Measurements from ENCODE around the gene MPND. TPM values are rescaled to one million over a fixed set of nuclear protein-coding genes. Genes with fewer than 3 reads are reported as not detected.
A peak's percentile ranks its signal among the peaks of the same experiment; 100 is the strongest.

Gene MPND
- total RNA-seq, 1 experiment from 2014 or later, result 36.5 TPM

DNA sequence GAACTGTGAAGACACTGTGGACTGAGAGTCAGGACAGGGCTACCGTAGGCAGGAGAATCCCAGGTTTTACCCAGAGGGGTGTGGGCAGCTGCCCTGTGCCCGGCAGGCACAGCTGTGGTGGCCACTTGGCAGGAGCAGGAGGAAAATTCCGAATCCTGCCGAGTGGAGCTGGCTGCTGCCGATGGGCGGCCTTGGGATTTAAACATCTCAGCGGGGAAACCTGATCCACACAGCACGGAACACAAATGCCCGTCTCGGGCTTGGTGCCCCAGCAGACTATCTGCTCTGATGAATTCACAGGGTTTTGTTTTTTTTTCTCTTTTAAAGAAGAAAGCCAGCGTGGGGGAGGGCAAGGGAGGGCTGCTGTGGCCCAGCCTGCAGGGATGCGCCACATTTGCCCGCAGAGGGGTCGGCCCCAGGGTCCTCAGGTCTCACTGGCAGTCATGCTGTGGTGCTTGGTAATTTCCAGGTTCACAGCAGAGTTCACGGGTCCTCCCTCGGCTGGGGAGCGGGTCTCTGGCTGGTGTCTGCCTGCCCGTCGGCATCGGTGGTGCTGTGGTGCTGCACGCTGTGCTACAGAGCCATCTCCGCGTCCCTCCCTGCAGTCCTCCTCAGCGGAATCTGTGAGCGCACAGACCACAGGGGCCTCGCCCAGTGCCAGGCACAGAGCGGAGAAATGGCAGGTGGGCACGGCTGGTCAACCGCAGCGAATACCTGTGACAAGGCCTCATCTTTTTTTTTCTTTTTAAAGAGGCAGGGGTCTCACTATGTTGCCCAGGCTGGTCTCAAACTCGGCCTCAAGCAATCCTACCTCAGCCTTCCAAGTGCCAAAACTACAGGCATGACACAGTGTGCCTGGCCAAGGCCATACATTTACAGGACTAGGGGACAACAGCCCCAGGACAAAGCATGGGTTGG, 28.1 kb downstream of the MPND start:
- in situ Hi-C loops (cut with HindIII; ENCODE audit: low pct_unique_long_range_greater_than_20kb, low sequenced_read_pairs), result no loop called here
- DNase-seq (ENCODE audit: low read depth), result no peak

DNA sequence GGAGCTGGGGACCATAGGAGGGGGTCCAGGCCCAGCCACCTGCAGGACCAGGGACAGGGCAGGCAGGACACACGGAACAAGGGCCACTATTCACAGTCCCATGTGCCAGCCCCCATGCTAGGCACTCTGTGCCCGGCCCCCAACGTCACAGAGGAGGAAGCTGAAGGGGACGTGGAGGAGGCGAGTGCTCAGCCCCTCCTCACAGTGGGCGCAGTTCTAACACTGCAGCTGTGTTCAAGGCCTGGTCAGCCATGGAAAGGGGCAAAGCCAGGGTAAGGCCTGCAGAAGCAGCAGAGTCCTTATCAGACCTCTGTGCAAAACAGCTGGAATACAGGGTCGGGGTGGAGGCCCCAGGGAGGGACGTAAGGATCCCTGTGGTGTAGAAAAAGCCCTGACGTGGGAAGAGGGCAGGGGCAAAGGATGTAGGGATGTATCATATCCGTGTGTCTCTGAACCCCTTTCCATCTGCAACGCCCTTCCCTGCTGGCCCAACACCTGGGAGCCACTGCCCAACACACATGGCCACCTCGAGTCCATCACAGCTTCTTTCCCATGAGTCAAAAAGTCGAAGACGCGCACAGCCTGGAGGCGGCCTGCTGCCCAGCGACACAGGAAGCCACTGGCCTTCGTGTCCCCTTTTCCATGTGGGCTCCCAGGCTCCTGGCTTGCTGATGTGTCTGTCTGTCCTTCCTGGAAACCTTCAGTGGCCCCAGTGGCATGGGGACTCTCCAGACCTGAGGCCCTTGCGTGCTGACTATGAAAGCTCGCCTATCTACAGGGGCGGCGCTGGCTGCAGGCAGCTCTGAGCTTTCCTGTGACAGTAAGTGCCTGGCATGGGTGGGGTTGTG, 29.0 kb downstream of the MPND start:
- in situ Hi-C loops (cut with HindIII; ENCODE audit: low pct_unique_long_range_greater_than_20kb, low sequenced_read_pairs), result no loop called here
- DNase-seq (ENCODE audit: low read depth), result no peak

DNA sequence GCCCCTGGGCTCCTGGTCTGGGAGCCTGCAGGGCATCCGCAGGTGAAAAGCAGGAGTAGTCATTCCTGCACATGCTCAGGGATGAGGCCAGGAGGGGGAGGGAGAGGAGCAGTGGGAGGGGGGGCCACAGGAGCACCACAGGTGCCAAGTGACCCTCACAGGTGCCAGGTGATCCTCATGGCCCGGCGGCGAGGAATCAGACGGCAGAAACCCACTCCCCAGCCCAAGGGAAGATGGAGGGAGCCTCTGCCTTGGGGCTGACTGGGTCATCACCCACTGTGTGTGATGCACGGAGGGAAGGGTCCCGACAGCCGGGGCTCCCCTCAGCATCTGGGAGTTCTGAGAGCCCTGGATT, 29.6 kb downstream of the MPND start:
- no peak for DNase-seq (ENCODE audit: low read depth)
- in situ Hi-C loops (cut with HindIII; ENCODE audit: low pct_unique_long_range_greater_than_20kb, low sequenced_read_pairs), result no loop called here

DNA sequence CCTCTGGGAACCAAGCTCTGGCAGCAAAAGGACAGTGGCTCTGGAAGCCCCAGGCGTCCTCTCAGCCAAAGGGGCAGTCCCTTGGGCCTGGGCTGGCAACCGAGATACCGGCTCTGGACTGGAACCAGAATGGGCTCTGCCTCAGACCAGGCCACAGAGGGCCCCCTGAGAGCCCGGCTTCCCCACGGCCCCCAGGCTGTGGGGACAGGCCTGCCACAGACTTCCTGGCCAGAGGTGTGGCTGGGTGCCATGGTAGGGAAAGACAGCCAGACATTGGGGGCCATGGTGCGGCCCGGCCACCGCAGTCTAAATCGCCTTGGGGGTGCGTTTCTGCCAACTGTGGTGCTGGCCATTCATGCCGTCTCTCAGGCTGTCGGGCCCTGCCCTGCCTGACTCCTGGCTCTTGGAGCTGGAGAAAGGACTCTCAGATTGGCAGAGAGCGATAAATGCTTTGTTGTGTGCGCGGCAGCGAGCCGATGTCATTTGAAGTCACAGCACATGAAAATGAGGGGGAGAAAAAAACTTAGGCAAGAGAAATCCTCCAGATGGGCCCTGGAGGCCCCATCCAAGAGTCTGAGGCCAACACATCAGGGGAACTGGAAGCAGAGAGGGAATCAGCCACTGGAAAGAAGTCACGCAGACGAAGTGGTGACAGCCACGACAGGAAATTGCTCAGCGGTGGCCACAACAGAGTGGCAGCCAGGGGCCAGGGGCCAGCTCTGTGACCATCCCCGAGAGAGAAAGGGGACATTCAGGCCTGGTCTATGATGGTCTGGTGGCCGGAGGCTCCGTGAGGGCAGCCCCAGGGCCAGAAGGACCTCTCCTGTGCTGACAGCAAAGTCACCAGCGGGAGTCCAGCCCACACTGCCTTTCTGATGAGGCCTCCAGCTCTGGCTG, 30.5 kb downstream of the MPND start:
- DNase-seq (ENCODE audit: low read depth), result no peak
- in situ Hi-C loops (cut with HindIII; ENCODE audit: low pct_unique_long_range_greater_than_20kb, low sequenced_read_pairs), result no loop called here

DNA sequence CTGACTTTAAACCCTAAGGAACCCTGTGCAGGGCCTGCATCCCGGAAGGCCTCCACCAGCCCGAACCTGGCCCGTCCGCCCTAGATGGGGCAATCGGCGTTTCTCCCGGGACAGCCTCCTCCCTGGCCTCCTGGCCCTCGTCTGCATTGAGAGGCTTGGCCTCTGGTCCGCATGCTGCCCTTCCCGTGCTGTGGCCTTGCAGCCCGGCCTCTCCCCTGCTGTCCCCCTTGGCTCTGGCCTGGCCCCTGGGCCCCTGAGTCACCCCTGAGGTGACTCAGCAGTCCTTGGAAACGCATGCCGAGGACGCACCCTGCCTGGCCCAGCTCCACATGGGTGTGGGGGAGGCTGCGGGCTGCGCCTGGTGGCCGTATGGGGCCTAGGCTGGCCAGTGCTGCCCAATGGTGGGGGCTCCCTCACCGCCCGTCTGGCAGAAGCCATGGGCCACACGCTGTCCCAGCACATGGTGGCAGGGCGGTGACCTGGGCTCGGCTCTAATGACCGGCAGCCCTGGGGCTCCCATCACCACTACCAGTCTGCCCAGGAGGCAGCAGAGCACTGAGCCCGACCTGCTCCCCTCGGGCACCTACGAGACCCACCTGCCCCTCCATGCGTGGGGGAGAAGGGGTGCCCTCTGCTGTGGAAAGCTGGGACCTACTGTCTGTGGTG, 31.3 kb downstream of the MPND start:
- in situ Hi-C loops (cut with HindIII; ENCODE audit: low pct_unique_long_range_greater_than_20kb, low sequenced_read_pairs), result no loop called here
- peak; percentile 94 for DNase-seq (ENCODE audit: low read depth)

DNA sequence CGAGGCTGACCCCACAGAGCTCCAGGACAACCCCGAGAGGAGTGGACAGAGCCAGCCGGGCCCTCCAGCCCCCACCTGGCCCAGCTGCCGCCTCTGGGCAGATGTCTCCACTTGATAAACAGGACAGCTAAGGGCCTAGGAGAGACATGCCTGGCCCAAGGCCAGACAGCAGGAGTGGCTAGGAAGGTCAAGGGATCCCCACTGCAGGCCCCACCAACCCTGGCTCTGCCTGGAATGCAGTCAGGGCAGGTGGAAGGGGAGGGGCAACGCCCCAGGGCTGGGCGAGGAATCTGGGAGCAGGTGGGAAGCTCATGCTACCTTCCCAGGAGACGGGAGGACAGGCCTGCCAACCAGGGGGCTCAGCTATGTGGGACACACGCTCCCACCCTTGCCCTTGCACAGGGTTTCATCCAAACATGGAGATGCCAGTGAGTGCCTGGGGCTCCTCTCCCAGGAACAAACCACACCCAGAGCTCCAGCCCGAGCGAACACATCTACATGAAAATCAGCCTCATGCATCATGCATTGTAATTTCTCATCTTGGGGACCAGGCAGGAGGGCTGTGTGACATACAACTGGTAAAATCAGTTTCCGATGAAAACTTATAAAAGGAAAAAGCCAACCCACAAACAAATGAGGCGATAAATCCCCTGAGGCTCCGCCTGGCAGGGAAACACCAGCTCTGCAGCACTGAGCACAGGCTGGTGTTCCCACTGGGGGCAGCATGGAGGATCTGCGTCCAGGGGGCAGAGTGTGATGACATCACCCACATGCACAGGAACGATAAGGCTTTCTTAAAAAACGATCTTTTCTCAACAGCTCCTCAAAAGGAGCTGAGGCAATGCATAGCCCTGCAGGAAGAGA, 32.0 kb downstream of the MPND start:
- in situ Hi-C loops (cut with HindIII; ENCODE audit: low pct_unique_long_range_greater_than_20kb, low sequenced_read_pairs), result no loop called here
- peak; percentile 94 for DNase-seq (ENCODE audit: low read depth)

DNA sequence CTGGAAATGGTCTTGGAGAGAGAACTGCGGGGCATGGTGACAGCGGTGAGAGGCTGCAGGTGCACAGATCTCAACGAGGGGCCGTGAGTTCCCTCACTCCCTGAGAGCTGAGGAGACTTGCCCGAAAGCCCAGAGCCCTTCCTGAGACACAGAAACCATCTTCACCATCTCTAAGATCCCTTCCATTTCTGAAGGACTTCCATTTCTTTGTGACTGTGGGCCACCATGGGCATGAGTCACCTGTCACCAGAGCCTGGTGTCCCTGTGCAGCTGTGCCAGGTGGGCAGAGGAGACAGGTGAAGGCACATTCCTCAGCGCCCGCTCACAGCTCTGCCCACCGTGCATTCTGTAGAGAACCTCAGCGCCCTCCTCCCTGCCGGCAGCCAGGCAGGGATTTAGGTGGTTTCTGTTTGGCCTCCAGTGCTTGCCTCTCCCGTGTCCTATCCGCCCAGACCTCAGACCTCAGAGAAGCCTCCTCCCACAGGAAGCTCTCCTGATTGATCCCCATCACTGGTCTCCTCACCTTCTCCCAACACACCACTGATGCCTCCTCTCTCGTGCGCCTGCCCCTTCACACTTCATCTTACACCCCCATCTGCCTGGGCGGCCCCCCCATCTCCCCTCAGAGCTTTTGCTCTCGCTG, 32.8 kb downstream of the MPND start:
- in situ Hi-C loops (cut with HindIII; ENCODE audit: low pct_unique_long_range_greater_than_20kb, low sequenced_read_pairs), result no loop called here
- DNase-seq (ENCODE audit: low read depth), result no peak

DNA sequence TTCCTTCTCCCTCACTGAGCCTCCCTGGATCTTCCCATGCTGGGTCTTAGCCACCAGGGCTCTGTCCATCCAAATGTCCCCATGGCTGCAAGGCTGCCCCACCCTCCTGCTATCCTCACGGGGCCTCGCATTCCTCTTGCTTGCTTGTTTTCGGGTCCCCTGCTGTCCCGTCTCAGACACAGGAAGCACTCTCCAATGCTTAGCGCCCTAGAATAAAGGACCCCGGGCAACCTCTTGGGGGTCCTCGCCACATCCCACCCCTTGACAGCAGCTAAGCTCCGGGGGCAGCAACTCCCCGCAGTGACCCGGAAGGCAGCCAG, 33.3 kb downstream of the MPND start:
- DNase-seq (ENCODE audit: low read depth), result no peak
- in situ Hi-C loops (cut with HindIII; ENCODE audit: low pct_unique_long_range_greater_than_20kb, low sequenced_read_pairs), result no loop called here

DNA sequence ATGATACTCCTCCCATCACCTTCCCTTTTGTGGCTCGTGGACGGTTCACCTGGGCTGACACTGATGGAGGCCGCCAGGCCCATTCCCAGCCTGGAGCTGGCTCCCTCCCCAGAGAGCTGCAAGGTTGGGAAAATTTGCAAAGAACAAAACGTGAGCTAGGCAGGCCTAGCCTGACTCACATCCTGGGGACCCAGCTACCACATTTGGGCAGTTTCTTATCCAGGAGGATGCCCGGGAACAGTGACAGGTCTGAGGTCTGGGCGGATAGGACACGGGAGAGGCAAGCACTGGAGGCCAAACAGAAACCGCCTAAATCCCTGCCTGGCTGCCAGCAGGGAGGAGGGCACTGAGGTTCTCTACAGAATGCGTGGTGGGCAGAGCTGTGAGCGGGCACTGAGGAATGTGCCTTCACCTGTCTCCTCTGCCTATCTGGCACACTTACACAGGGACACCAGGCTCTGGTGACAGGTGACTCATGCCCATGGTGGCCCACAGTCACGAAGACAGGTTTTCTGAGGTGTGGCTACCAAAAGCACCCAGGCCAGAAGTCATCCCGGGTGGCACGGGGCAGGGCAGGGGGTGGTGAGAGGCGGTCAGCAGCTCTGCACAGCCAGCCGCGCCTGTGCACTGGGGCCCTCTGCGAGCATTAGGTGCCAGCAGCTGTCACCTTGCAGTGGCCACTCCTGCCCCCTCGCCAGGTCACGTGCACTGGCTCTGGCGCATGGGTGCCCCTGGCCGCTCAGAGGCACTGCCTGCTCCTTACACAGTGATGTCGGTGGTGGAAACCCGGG, 33.8 kb downstream of the MPND start:
- in situ Hi-C loops (cut with HindIII; ENCODE audit: low pct_unique_long_range_greater_than_20kb, low sequenced_read_pairs), result no loop called here
- no peak for DNase-seq (ENCODE audit: low read depth)

DNA sequence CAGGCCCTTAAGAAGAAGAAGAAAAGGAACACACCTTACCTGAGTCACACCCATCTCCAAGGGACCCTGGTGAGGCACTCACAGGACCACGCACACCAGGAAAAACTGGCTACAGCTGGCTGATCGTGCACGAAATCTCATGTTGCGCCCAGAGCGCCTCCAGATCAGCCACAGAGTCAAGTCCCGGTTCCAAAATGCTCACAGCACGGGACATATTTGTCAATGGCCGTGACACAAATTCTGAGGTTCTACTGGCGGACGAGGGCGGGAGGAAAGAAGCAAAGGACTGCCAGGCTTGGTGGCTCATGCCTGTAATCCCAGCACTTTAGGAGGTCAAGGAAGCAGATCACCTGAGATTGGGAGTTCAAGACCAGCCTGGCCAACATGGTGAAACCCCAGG, 35.5 kb downstream of the MPND start:
- no peak for DNase-seq (ENCODE audit: low read depth)
- in situ Hi-C loops (cut with HindIII; ENCODE audit: low pct_unique_long_range_greater_than_20kb, low sequenced_read_pairs), result no loop called here

DNA sequence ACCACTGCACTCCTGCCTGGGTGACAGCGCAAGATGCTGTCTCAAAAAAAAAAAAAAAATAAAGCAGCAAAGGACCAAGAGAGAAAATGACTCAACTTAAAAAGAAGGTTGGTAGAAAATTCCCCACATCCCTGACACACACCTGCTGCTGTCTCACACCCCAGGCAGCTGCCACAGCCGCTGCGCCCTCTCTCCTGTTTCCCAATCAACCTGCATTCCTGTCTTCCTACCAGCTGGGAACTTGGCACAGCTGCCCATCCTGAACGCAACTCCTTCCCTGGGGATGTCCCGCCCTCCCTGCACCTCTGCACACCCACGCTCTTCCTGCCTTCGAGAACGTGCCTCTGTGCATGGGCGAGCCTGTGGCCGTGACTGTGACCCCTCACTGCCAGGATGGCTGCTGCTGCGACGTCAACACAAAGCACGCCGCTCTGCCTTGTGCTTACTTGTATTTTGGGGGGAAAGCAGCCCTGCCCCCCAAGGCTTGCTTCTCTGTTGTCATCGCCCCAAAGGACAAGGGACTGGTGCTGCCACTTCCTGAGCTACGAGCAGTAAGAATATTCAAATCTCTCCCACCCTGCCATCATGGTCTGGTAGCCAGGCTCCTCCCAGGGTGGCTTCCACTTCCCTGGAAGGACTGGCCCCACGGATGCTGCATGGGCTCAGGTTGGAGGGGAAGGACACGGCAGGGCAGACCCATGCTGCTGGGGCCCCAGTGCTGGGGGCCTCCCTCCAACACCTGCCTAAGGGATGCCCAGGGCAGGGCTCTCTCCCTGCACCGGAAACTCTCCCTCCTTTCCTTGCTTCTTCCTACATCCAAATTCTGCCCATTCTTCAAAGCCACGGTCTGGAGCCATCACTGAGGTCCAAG, 36.3 kb downstream of the MPND start:
- DNase-seq (ENCODE audit: low read depth), result peak; percentile 90
- in situ Hi-C loops (cut with HindIII; ENCODE audit: low pct_unique_long_range_greater_than_20kb, low sequenced_read_pairs), result no loop called here

DNA sequence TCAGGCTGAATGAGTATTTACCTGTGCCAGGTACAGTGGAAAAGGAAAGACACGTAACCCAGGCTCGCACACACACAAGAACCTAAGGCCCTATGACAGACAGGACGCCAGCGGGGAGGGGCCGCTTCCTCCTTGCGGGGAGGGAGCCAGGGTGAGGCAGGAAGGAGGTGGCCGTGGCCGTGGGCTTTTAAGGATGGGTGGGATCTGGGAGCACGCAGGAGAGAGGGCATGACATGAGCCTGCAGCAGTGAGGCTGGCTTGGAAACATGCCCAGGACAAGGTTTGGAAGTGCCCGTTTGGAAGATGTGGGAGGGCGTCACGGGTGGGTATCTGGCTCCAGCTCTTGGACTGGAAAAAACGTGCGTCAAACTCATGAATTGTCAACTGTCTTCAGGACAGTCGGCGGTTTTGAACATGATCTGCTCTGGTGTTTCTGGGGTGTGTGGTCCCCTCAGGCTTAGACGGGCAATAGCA, 36.9 kb downstream of the MPND start:
- in situ Hi-C loops (cut with HindIII; ENCODE audit: low pct_unique_long_range_greater_than_20kb, low sequenced_read_pairs), result no loop called here
- DNase-seq (ENCODE audit: low read depth), result no peak

DNA sequence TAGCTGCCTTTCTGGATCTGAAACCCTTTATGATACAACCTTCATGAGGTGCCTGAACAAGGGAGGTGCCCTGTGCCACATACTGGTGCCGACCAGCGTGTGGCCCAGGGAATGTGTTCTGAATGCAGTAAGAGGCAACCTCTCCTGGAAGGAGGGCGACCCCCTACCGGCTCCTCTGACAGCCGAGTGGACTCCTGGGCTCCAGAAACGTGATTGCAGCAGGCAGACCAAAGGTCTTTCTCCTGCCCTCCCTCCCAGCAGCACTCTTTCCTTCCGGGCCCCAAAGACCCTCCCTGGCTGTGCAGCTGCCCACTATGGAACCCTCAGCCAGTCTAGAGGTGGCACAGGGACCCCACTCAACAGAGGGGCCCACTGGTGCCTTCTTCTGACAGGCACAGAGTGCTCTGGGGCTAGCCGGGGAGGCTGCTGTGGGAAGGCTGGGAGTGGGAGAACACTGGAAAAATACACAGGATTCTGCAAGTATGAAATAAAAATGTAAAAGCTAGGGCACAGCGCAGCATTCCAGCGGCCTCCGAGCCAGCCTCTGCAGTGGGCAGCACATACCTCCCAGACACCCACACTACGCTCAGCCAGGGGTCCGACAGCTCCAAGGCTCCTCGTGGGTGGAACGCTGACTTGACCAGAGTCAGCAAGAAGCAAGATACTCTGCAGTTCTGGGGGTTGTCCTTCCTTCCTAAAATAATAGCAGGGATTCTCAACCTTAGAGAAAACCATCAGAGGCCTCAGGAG, 42.1 kb downstream of the MPND start:
- DNase-seq (ENCODE audit: low read depth), result no peak
- in situ Hi-C loops (cut with HindIII; ENCODE audit: low pct_unique_long_range_greater_than_20kb, low sequenced_read_pairs), result no loop called here

DNA sequence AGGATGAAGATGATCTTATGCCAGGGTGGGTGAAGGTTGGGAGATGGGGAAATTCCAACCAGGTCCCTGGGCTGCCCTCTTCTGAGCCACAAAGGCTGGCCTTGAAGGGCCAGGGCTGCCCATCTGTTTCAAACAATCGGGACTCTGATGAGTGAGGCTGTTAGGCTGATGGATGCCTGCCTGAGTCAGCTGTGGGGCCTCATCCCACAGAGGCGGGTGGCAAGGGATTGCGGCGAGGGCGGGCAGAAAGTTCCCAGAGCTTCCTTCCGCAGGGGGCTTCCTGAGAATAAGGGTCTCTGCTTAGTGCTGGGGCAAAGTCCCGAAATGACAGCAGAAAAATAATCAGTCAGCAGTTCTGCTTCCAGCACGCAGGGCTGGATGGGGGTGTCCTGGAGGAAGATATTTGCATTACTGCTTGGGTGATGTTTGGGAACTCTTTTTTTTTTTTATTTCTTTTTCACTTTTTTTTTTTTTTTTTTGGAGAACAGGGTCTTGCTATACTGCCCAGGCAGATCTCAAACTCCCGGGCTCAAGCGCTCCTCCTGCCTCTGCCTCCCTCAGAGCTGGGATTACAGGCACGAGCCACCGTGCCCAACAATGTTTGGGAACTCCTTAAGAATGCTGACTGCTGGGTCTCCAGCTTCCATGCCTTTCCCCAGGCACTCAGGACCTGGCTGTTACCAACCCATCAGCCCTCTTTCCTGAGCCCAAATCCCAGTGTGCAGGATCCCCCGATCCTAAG, 42.9 kb downstream of the MPND start:
- in situ Hi-C loops (cut with HindIII; ENCODE audit: low pct_unique_long_range_greater_than_20kb, low sequenced_read_pairs), result no loop called here
- DNase-seq (ENCODE audit: low read depth), result no peak
